Right ventricle myocardium inferior (tissue), 1 donor: ENCODE measurements around the gene AFG3L2. TPM values are rescaled to one million over a fixed set of nuclear protein-coding genes. Genes with fewer than 3 reads are reported as not detected.

Source experiments
- ATAC-seq: fragments of 200-7000 bp; cut with Tn5 transposase; one replicate; pipeline ENCODE4 v1.9.1; 2020; ENCODE audit warnings: mild to moderate bottlenecking, moderate library complexity
- DNase-seq: peaks from one replicate; pipeline ENCODE4 v3.0.0; 2021; ENCODE audit errors: missing footprints
- intact Hi-C: fragments of 100-400 bp; cut with DNase I; formaldehyde crosslinking; loops from one replicate; pipeline ENCODE4 v1.11.0; 2022
- total RNA-seq: library from RNA; stranded (reverse); fragmentation: NEBNext Ultra II Directional; extraction: Animal tissue kit (Norgen Biotek cat#: 25700); gene quantifications from one replicate; pipeline ENCODE4 v1.2.1, GENCODE V29; 2021
- donor health status: DM: no; HTN: yes; CAD: no; lungs with severe emphysema.

Gene AFG3L2
- total RNA-seq, 1 donor from 2014 or later: 140 TPM

DNA sequence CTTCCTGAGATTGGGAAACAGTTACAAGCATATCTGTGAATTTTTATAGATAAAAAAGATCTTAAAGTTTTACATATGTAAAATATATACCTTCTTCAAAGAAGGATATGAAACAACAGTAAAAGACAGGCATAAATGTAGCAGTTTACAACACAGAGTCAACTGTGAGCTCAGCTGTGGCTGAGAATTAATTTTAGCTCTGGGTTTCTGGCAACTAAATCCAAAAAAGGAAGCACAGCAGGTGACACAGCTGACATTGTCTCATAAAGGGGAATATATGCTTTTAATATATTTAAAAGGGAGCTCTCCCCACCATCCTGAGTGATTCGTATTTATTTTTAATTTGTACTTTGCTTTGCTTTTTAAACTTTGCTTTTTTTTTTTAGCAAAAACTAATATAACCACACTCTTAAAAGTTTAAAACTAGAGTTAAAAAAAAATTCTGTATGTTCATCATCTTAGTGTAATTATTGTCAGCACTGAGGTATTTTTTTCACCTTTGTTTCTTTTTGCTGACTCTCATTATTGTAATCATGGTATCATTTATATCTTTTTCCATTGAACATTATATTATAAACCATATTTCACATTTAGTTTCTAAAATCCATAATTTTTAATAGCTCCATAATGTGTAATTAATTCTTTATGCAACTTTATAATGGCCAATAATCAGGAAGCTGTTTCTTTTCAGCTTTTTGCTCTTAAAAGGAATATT lies 62.3 kb downstream of the AFG3L2 start:
- no peak for DNase-seq
- no peak for ATAC-seq
- intact Hi-C loops: loop anchor here (5.0 kb wide), 1 partner anchor 32 kb away; no protein-coding TSS in a partner anchor

DNA sequence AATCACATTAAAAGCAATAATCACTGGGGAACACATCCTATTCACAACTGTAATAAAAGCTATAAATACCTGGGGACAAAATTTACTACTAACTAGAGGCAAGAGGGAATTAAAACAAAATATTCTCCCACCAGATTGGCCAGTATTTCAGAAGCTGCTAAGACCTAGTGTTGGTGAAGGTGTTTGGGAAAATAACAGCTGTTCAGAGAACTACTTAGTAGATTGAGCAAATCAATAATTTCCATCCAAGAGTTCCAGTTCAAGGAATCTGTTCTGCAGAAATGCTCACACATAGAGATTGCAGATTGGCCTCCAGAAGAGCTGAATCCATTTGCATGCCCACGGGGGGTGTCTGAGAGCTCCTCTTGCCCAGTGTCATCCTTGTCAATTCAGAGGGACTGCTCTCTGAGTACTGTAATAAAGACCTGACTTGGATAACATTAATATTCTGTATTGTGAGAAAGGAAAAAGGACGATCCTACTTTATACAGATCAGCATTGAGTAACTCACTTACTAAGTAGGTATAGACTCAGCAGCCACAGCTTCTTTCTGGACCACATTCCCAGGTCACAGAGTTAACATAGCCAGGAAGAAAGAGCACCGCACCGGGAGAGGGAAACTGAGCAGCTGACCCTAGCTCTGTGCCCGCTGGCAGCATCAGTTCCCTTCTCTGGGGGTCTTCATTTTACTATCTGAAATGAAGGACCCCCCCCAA lies 63.3 kb downstream of the AFG3L2 start:
- intact Hi-C loops: no loop called here
- ATAC-seq (no peak), DNase-seq (no peak)

DNA sequence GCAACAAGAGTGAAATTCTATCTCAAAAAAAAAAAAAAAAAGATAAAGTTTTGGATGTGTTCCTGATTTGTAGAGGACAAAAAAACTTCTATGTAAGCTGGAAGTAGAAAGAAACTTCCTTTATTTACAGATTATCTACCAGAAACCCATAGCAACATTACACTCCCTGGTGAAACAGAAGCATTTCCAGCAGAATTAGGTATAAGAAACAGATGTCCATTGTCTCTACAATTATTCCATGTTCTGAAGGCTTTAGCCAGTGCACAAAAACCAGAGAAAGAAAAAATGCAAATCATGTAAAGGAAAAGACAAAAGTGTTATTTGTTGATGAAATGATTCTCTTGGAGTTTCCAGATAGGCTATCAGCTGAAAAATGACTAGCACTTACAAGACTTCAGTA lies 64.1 kb downstream of the AFG3L2 start:
- DNase-seq (no peak), ATAC-seq (no peak)
- intact Hi-C loops: no loop called here

- DNase-seq: no peak
- intact Hi-C loops: no loop called here
- ATAC-seq: no peak
Measured at GRCh38 chr18:12310762-12311161, 66.3 kb downstream of the AFG3L2 start.

DNA sequence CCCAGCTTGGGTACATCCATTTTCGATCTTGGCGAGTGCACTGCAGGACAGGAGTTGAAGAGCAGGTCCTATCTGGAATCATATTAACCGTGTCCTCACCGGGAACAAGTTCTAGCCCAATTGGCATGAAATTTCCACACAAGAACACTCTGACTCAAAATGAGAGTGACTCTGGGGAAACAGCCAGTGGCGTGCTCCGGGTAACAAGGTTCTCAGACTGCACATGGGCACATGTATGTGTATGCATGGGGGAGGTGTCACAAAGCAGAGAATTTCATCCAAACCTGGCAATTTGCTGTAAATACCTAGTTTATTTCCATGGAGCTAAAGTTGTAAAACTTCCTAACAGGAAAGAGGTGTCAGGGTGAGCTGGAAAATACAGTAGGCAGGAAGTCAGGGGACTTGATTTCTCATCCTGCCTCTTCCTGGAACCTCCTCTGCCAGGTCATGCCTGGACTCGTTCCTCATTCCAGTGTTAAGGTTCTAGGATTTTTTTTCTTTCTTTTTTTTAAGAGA lies 67.3 kb downstream of the AFG3L2 start:
- intact Hi-C loops: loop anchor here (2.0 to 5.0 kb wide), 2 partner anchors 37 to 67 kb away; partner anchors contain the start of gene AFG3L2
- ATAC-seq: no peak
- no peak for DNase-seq

- intact Hi-C loops: loop anchor here (2.0 to 5.0 kb wide), 2 partner anchors 36 to 68 kb away; partner anchors contain the start of gene AFG3L2
- ATAC-seq (peak; percentile 82), DNase-seq (peak; percentile 92)
Measured at GRCh38 chr18:12308386-12309100, 68.5 kb downstream of the AFG3L2 start.

DNA sequence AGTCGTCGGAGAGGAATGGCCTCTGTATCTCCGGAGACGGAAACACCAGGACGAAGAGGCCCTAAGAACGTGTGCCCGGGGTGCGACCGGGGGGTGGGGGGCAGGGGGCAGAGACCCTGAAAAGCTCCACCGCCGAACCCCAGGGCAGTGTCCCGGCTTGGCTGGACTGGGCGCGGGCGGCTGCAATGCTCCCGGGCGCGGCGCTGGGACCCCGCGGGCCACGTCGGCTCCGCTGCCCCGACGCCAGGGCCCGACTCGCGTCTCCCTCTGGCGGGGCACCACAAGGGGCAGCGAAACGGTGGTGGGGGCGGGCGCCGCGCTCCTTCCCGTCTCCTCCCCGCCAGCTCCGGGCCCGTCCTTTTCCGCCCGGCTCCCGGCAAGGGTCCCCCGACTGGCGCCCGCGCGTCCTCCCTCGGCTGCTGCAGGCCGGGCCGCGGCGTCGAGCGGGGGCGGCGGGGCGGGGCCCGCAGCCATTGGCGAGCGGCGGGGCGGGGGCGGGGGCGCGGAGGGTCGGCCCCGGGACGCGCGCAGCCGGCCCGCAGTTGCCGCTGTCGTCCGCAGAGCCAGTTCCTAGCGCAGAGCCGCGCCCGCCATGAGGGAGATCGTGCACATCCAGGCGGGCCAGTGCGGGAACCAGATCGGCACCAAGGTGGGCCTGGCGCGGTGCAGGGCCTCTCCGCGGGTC lies 69.2 kb downstream of the AFG3L2 start, which contains the start of gene TUBB6:
TSS of gene TUBB6 (plus strand) at position 541 of the 685 bp plus-strand sequence. CDS start at position 593, 52 bp downstream.
- ATAC-seq: peak; percentile 79
- DNase-seq: peak; percentile 89
- intact Hi-C loops: loop anchor here (2.0 to 5.0 kb wide), 2 partner anchors 36 to 69 kb away; partner anchors contain the start of gene AFG3L2

- no peak for DNase-seq
- ATAC-seq: peak; percentile 47
- intact Hi-C loops: loop anchor here (5.0 kb wide), 1 partner anchor 35 kb away; no protein-coding TSS in a partner anchor
Measured at GRCh38 chr18:12306752-12307700, 70.0 kb downstream of the AFG3L2 start.

GRCh38 chr18:12305930-12306629 lies 70.9 kb downstream of the AFG3L2 start:
- DNase-seq (no peak), ATAC-seq (no peak)
- intact Hi-C loops: loop anchor here (5.0 kb wide), 1 partner anchor 34 kb away; no protein-coding TSS in a partner anchor

GRCh38 chr18:12305211-12305610 lies 71.8 kb downstream of the AFG3L2 start:
- no peak for DNase-seq
- ATAC-seq: no peak
- intact Hi-C loops: loop anchor here (5.0 kb wide), 1 partner anchor 33 kb away; no protein-coding TSS in a partner anchor

GRCh38 chr18:12304351-12305210 lies 72.4 kb downstream of the AFG3L2 start:
- intact Hi-C loops: loop anchor here (5.0 kb wide), 1 partner anchor 32 kb away; no protein-coding TSS in a partner anchor
- ATAC-seq (no peak), DNase-seq (no peak)

GRCh38 chr18:12302391-12303147 lies 74.5 kb downstream of the AFG3L2 start:
- no peak for ATAC-seq
- intact Hi-C loops: no loop called here

GRCh38 chr18:12301263-12302005 lies 75.6 kb downstream of the AFG3L2 start:
- intact Hi-C loops: no loop called here
- ATAC-seq: no peak
- no peak for DNase-seq

More at GRCh38 chr18:12302391-12303147, 74.5 kb downstream of the AFG3L2 start:
- DNase-seq: no peak

DNA sequence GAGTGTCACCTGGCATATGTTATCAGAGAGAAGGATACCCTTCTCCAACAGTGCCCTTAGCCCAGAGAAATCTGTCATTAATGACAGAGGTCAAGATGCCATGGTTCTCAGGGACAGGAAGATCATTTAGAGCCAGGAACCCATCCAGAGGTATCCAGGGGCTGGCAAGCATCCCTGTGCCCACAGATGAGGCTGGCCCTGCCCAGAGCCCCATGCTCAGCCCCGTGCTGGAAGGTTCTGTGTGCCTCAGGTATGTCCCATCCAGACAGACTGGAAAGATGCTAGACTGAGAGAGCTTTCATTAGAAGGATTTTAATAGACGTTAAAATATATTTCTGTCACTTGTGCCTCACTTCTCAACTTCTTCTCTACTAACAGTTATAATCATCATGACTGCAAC lies 77.2 kb downstream of the AFG3L2 start:
- DNase-seq (no peak), ATAC-seq (no peak)
- intact Hi-C loops: no loop called here
